NT2/D1 (cell line): ENCODE data around the gene IGFBPL1.

Experiments used
- SUZ12 ChIP-seq: IDR thresholded peaks from 2 replicates; pipeline ENCODE4 v1.6.1; 2011; ENCODE audit not compliant: insufficient read length, insufficient read depth; ENCODE audit errors: extremely low read depth
- YY1 ChIP-seq: IDR thresholded peaks from 2 replicates; pipeline ENCODE4 v1.6.1; 2011; ENCODE audit not compliant: insufficient read length, insufficient read depth
- ZNF274 ChIP-seq: IDR thresholded peaks from 2 replicates; pipeline ENCODE4 v1.6.1; 2011; ENCODE audit warnings: mild to moderate bottlenecking, low read depth, low read length

DNA sequence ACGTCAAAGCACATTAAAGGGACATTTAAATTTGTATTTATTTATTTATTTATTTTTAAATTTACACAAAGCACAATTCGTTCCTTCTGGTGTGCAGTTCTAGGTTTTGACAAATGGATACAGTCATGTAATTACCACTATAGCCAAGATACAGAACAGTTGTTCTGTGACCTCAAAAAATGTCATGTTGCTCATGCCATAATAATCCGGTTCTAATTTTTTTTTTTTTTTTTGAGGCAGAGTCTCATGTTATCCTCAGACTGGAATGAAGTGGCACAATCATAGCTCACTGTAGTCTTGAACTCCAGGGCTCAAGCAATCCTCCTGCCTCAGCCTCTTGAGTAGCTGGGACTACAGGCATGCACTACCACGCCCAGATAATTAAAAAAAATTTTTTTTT lies 7.8 kb downstream of the IGFBPL1 start:
- TF ChIP-seq SUZ12 (no peak), ZNF274 (no peak), YY1 (no peak)
